Brain microvascular endothelial cell (primary cell): ENCODE measurements around the gene MCM5.
"Not testable (repeated sequence)": the region's sequence is repeated elsewhere in the genome, so short reads cannot be mapped to it uniquely, and the experiment has no call there.

Experiments
- DNase-seq: peaks from one replicate; pipeline ENCODE4 v3.0.0-alpha.2; 2020
- H3K27ac ChIP-seq: fragments of 250-450 bp; sonication (Bioruptor Pico); 2 replicates; pipeline ENCODE4 v1.5.1; 2020; ENCODE audit warnings: mild to moderate bottlenecking, moderate library complexity
- H3K27me3 ChIP-seq: fragments of 250-450 bp; sonication (Bioruptor Pico); replicated peaks from 2 replicates; pipeline ENCODE4 v1.5.1; 2020; ENCODE audit warnings: mild to moderate bottlenecking
- H3K36me3 ChIP-seq: fragments of 250-450 bp; sonication (Bioruptor Pico); replicated peaks from 2 replicates; pipeline ENCODE4 v1.5.1; 2020; ENCODE audit warnings: mild to moderate bottlenecking
- H3K4me3 ChIP-seq: 2 replicates; pipeline ENCODE4 v1.5.1; 2011; ENCODE audit warnings: low read depth, mild to moderate bottlenecking, control low read depth, low read length, moderate library complexity
- in situ Hi-C: cut with HindIII; loops from 2 replicates; pipeline ENCODE4 v1.10.0; 2017; ENCODE audit warnings: low sequenced_read_pairs, low pct_ligation_motif_present
- TF ChIP-seq, protein P1 (sequence below): IDR thresholded peaks from 2 replicates; pipeline ENCODE4 v1.5.1; 2011; ENCODE audit warnings: low read depth, mild to moderate bottlenecking, moderate library complexity, low read length, control low read depth, inconsistent platforms; ENCODE audit errors: missing control alignments

Gene MCM5

DNA sequence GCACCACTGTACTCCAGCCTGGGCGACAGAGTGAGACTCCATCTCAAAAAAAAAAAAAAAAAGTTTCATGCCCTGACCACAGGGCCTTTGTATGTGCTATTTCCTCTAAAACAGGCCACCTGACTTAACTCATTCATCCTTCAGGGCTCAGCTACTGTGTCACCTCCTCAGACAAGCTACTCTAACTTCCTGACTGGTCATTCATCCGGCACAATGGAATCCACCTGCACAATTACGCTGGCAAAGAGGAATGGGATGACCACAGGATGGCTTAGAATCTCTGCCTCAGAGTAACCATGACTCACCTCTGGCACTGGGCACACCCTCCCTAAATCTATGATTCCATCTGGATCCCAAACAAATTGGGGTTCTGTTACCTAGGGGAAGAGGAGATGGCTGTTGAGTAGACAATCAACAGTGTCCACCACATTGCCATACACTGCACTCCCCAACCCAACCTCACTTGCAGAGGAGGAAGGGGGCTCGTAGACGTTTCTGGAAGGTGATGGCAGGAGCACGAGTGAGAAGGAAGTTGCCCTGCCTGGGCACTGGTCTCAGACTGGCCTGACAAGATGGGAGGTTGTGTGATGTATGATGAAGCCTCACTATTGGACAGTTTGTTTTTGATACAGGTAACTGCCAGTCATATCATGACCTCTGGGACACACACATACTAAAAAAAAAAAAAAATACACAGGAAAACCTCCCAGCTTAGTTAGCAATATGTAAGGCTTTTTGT, 41.9 kb upstream of the MCM5 start:
- no peak for DNase-seq

GRCh38 chr22:35359380-35360065, 40.4 kb upstream of the MCM5 start:
- in situ Hi-C loops: no loop called here
- H3K4me3 ChIP-seq: no peak overlapping the region
- TF ChIP-seq, protein P1, sequence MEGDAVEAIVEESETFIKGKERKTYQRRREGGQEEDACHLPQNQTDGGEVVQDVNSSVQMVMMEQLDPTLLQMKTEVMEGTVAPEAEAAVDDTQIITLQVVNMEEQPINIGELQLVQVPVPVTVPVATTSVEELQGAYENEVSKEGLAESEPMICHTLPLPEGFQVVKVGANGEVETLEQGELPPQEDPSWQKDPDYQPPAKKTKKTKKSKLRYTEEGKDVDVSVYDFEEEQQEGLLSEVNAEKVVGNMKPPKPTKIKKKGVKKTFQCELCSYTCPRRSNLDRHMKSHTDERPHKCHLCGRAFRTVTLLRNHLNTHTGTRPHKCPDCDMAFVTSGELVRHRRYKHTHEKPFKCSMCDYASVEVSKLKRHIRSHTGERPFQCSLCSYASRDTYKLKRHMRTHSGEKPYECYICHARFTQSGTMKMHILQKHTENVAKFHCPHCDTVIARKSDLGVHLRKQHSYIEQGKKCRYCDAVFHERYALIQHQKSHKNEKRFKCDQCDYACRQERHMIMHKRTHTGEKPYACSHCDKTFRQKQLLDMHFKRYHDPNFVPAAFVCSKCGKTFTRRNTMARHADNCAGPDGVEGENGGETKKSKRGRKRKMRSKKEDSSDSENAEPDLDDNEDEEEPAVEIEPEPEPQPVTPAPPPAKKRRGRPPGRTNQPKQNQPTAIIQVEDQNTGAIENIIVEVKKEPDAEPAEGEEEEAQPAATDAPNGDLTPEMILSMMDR: no peak

More for the DNA sequence above, 41.9 kb upstream of the MCM5 start:
- H3K27me3 ChIP-seq: no peaks in the 10 kb centered on the region
- no peak overlapping the region for H3K4me3 ChIP-seq
- TF ChIP-seq, protein P1: no peak
- H3K27ac ChIP-seq: no peak overlapping the region
- in situ Hi-C loops: no loop called here
- H3K36me3 ChIP-seq: no peaks in the 10 kb centered on the region

DNA sequence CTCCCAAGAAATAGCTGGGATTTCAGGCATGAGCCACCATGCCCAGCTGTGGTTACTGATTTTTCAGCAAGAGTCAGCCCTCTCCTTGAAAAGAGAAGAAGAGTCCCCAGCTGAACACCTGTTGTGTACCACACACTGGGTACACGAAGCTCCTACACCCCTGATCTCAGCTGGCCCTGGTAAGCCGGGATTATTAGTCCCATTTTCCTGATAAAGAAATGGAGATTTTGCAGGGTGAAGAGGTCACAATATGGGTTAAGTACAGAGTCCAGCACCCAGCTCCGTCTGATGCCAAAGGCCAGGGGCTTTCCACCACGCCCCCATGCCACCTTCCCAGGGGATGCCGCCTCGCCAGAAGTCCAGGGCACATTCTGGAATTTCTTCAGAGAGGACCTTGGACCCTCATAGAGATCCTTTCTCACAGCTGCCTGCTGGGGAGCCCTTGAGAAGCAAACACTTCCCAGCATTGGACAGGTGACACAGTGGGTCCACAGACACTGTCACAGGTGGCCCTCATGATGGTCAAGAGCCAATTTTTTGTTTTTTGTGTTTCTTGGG, 38.9 kb upstream of the MCM5 start:
- TF ChIP-seq, protein P1: no peak
- no peak overlapping the region for H3K4me3 ChIP-seq
- H3K27ac ChIP-seq: no peak overlapping the region
- no peaks in the 10 kb centered on the region for H3K36me3 ChIP-seq
- DNase-seq: no peak
- in situ Hi-C loops: no loop called here
- no peaks in the 10 kb centered on the region for H3K27me3 ChIP-seq

More at GRCh38 chr22:35359380-35360065, 40.4 kb upstream of the MCM5 start:
- no peaks in the 10 kb centered on the region for H3K36me3 ChIP-seq
- no peaks in the 10 kb centered on the region for H3K27me3 ChIP-seq
- no peak for DNase-seq
- H3K27ac ChIP-seq: no peak overlapping the region

- no peak for DNase-seq
- H3K36me3 ChIP-seq: no peaks in the 10 kb centered on the region
- peak overlapping the region; percentile 31 for H3K27ac ChIP-seq
- no peaks in the 10 kb centered on the region for H3K27me3 ChIP-seq
- in situ Hi-C loops: no loop called here
- TF ChIP-seq, protein P1: no peak
- H3K4me3 ChIP-seq: no peak overlapping the region
Measured at GRCh38 chr22:35363566-35364086, 36.3 kb upstream of the MCM5 start.

DNA sequence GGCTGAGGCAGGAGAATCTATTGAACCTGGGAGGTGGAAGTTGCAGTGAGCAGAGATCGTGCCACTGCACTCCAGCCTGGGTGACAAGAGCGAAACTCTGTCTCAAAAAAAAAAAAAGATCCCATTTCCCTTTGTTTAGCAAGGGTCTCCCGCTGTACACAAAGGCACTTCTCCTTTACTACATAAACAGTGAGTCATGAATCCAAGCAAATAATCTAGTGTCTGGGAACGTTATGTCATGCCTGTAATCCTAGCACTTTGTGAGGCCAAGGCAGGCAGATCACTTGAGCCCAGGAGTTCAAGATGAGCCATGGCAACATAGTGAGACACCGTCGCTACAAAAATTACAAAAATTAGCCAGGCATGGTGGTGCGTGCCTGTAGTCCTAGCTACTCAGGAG, 35.7 kb upstream of the MCM5 start:
- H3K4me3 ChIP-seq, H3K27me3 ChIP-seq, H3K36me3 ChIP-seq, in situ Hi-C loops: not testable (repeated sequence)
- DNase-seq: peak; percentile 78
- peak overlapping the region; percentile 31 for H3K27ac ChIP-seq

DNA sequence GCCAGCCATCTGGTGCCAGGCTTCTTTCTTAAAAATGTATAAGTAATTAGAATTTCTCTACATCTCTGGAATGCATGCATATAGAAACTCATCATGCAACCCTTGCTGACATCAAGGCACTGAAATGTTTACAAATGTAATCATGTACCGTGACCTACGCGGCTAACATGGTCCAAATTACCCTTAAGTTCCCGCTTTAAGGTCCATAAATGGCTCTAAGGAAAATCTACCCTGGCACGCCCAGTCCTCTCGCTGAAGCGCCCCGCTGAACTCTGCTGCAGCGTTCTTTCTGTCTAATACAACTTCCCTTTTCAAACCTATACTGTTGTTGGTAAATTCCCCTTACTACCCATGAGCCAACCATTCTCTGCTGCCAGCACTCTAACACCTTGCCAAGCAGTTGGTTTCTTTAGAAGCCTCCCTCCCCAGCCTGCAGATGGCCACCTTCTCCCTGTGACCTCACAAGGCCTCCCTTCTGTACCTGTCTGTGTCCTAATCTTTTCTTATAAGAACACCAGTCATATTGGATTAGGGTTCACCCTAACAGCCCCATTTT, 32.5 kb upstream of the MCM5 start:
- DNase-seq: no peak
- Histone ChIP-seq H3K27me3 (no peaks in the 10 kb centered on the region), H3K36me3 (no peaks in the 10 kb centered on the region), H3K4me3 (no peak overlapping the region), H3K27ac (no peak overlapping the region)
- TF ChIP-seq, protein P1: no peak
- in situ Hi-C loops: no loop called here
